Lower lobe of right lung (tissue), 2 donors: ENCODE data around the gene UNC13B. TPM values are rescaled to one million over a fixed set of nuclear protein-coding genes. Genes with fewer than 3 reads are reported as not detected.

ENCODE experiments used
- ATAC-seq, 2 donors: fragments of 200-7000 bp; cut with Tn5 transposase; one replicate each; pipeline ENCODE4 v1.9.1; 2020 to 2022; ENCODE audit warnings: mild to moderate bottlenecking in 2 of 2, moderate library complexity in 2 of 2
- DNase-seq: peaks from one replicate; pipeline ENCODE4 v3.0.0-alpha.2; 2020
- H3K27ac ChIP-seq: fragments of 200-600 bp; one replicate; pipeline ENCODE4 v1.8.0; 2022
- H3K27me3 ChIP-seq: fragments of 200-600 bp; one replicate; pipeline ENCODE4 v1.8.0; 2022; ENCODE audit warnings: low read depth
- H3K36me3 ChIP-seq: fragments of 200-600 bp; one replicate; pipeline ENCODE4 v1.8.0; 2022; ENCODE audit warnings: mild to moderate bottlenecking
- H3K4me1 ChIP-seq: fragments of 200-600 bp; one replicate; pipeline ENCODE4 v1.8.0; 2022
- H3K4me3 ChIP-seq: fragments of 200-600 bp; one replicate; pipeline ENCODE4 v1.8.0; 2022; ENCODE audit warnings: mild to moderate bottlenecking
- H3K9me3 ChIP-seq: fragments of 200-600 bp; one replicate; pipeline ENCODE4 v1.8.0; 2022
- intact Hi-C: fragments of 100-400 bp; cut with DNase I; formaldehyde crosslinking; loops from one replicate; pipeline ENCODE4 v1.11.0; 2022
- total RNA-seq: library from RNA; stranded (reverse); fragmentation: NEBNext Ultra II Directional; extraction: Animal tissue kit (Norgen Biotek cat#: 25700); gene quantifications from one replicate; pipeline ENCODE4 v1.2.1, GENCODE V29; 2021
- TF ChIP-seq, protein P1 (sequence below): fragments of 200-600 bp; IDR thresholded peaks from one replicate; pipeline ENCODE4 v1.8.0; 2022; ENCODE audit warnings: antibody characterized with exemption, mild to moderate bottlenecking
- donor health status: DM: no; HTN: yes; CAD: no; lungs with severe emphysema.

UNC13B gene
- total RNA-seq, 1 donor from 2014 or later: 87.9 TPM

GRCh38 chr9:35333551-35333950 is 171.7 kb downstream of the UNC13B start:
- TF ChIP-seq, protein P1, sequence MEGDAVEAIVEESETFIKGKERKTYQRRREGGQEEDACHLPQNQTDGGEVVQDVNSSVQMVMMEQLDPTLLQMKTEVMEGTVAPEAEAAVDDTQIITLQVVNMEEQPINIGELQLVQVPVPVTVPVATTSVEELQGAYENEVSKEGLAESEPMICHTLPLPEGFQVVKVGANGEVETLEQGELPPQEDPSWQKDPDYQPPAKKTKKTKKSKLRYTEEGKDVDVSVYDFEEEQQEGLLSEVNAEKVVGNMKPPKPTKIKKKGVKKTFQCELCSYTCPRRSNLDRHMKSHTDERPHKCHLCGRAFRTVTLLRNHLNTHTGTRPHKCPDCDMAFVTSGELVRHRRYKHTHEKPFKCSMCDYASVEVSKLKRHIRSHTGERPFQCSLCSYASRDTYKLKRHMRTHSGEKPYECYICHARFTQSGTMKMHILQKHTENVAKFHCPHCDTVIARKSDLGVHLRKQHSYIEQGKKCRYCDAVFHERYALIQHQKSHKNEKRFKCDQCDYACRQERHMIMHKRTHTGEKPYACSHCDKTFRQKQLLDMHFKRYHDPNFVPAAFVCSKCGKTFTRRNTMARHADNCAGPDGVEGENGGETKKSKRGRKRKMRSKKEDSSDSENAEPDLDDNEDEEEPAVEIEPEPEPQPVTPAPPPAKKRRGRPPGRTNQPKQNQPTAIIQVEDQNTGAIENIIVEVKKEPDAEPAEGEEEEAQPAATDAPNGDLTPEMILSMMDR: no peak
- intact Hi-C loops: no loop called here
- H3K27ac ChIP-seq: no peak overlapping the region

DNA sequence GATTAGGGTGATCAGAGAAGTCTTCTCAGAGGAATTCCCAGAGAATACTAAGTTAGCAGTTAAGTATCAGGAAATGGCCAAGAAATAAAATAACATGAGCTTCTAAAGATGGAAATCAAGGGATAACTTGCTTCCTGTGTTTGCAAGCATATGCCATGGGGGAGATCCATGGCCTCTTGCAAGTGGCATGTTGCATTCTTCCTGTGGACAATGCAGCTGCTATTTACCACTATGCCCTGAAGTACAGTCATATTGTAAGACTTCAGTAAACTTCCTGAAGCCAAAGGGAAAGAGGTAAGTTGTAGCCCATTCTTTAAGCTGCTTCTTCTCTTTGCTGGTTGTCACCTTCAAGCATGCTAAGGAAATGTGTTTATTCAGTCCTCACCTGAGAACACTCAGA is 173.4 kb downstream of the UNC13B start:
- H3K36me3 ChIP-seq: peaks cover 28% of the 10 kb centered on the region
- no peaks in the 10 kb centered on the region for H3K27me3 ChIP-seq
- no peak overlapping the region for H3K27ac ChIP-seq
- H3K9me3 ChIP-seq: no peaks in the 10 kb centered on the region
- no peak for DNase-seq
- intact Hi-C loops: no loop called here
- H3K4me3 ChIP-seq: no peak overlapping the region
- ATAC-seq: no peak
- H3K4me1 ChIP-seq: peaks cover 1% of the 10 kb centered on the region
- TF ChIP-seq, protein P1: no peak

More at GRCh38 chr9:35333551-35333950, 171.7 kb downstream of the UNC13B start:
- no peaks in the 10 kb centered on the region for H3K27me3 ChIP-seq
- DNase-seq (no peak), ATAC-seq (no peak)
- H3K4me1 ChIP-seq: no peaks in the 10 kb centered on the region
- H3K4me3 ChIP-seq: no peak overlapping the region
- peaks cover 26% of the 10 kb centered on the region for H3K36me3 ChIP-seq
- no peaks in the 10 kb centered on the region for H3K9me3 ChIP-seq

GRCh38 chr9:35338086-35338485 is 176.3 kb downstream of the UNC13B start:
- Histone ChIP-seq H3K27me3 (no peaks in the 10 kb centered on the region), H3K36me3 (peaks cover 15% of the 10 kb centered on the region), H3K27ac (no peak overlapping the region), H3K4me1 (peaks cover 25% of the 10 kb centered on the region), H3K9me3 (no peaks in the 10 kb centered on the region), H3K4me3 (no peak overlapping the region)
- intact Hi-C loops: no loop called here
- ATAC-seq (no peak), DNase-seq (no peak)
- TF ChIP-seq, protein P1: no peak

GRCh38 chr9:35338561-35339274 is 176.9 kb downstream of the UNC13B start:
- Histone ChIP-seq H3K4me1 (peaks cover 25% of the 10 kb centered on the region), H3K27me3 (no peaks in the 10 kb centered on the region), H3K36me3 (peaks cover 11% of the 10 kb centered on the region), H3K4me3 (no peak overlapping the region), H3K27ac (no peak overlapping the region), H3K9me3 (no peaks in the 10 kb centered on the region)
- no peak for ATAC-seq
- no peak for DNase-seq
- intact Hi-C loops: no loop called here
- TF ChIP-seq, protein P1: no peak

- Histone ChIP-seq H3K9me3 (no peaks in the 10 kb centered on the region), H3K4me3 (no peak overlapping the region), H3K4me1 (peaks cover 25% of the 10 kb centered on the region), H3K36me3 (peaks cover 11% of the 10 kb centered on the region), H3K27ac (no peak overlapping the region), H3K27me3 (no peaks in the 10 kb centered on the region)
- TF ChIP-seq, protein P1: no peak
- DNase-seq (no peak), ATAC-seq (no peak)
- intact Hi-C loops: no loop called here
Measured at GRCh38 chr9:35340046-35340445, 178.2 kb downstream of the UNC13B start.
